RWPE2 (cell line): ENCODE measurements around the gene BMP6.
A peak's percentile ranks its signal among the peaks of the same experiment; 100 is the strongest.

Source experiments
- ATAC-seq: fragments of 200-7000 bp; cut with Tn5 transposase; 3 replicates; pipeline ENCODE4 v1.9.1; 2021; ENCODE audit warnings: low read depth
- DNase-seq: peaks from one replicate; pipeline ENCODE4 v3.0.0-alpha.2; 2020; ENCODE audit warnings: low spot score
- H3K27ac ChIP-seq: fragments of 450-650 bp; 2 replicates; pipeline ENCODE4 v1.5.1; 2017; ENCODE audit warnings: mild to moderate bottlenecking; ENCODE audit not compliant: poor library complexity, severe bottlenecking
- H3K27me3 ChIP-seq: fragments of 250-450 bp; sonication (Bioruptor Pico); 2 replicates; pipeline ENCODE4 v1.5.1; 2021; ENCODE audit warnings: mild to moderate bottlenecking, moderate library complexity; ENCODE audit not compliant: insufficient read depth, poor library complexity, severe bottlenecking
- H3K36me3 ChIP-seq: fragments of 250-450 bp; sonication (Bioruptor Pico); 2 replicates; pipeline ENCODE4 v1.5.1; 2020; ENCODE audit warnings: low read depth, mild to moderate bottlenecking, moderate library complexity
- H3K4me1 ChIP-seq: fragments of 250-450 bp; sonication (Bioruptor Pico); 2 replicates; pipeline ENCODE4 v1.5.1; 2021; ENCODE audit warnings: mild to moderate bottlenecking, moderate library complexity; ENCODE audit not compliant: insufficient read depth, poor library complexity, severe bottlenecking
- H3K4me3 ChIP-seq: fragments of 250-450 bp; sonication (Bioruptor Pico); 2 replicates; pipeline ENCODE4 v1.5.1; 2021; ENCODE audit warnings: mild to moderate bottlenecking, moderate library complexity; ENCODE audit not compliant: severe bottlenecking
- H3K9me3 ChIP-seq: fragments of 250-450 bp; sonication (Bioruptor Pico); 2 replicates; pipeline ENCODE4 v1.5.1; 2021; ENCODE audit warnings: mild to moderate bottlenecking, moderate library complexity; ENCODE audit not compliant: severe bottlenecking
- CTCF ChIP-seq: fragments of 450-650 bp; IDR thresholded peaks from one replicate; pipeline ENCODE4 v1.5.1; 2017; ENCODE audit warnings: mild to moderate bottlenecking, moderate library complexity; ENCODE audit not compliant: poor library complexity, severe bottlenecking

The BMP6 gene

GRCh38 chr6:7727086-7727945, 1.4 kb downstream of the BMP6 start:
- DNase-seq (no peak), ATAC-seq (no peak)
- TF ChIP-seq CTCF: no peak
- Histone ChIP-seq H3K27ac (no peak overlapping the region), H3K27me3 (peaks cover 52% of the 10 kb centered on the region), H3K4me1 (peaks cover 13% of the 10 kb centered on the region), H3K36me3 (no peaks in the 10 kb centered on the region), H3K9me3 (no peaks in the 10 kb centered on the region), H3K4me3 (peak overlapping the region; percentile 33)

GRCh38 chr6:7727946-7728854, 2.3 kb downstream of the BMP6 start:
- peak overlapping the region; percentile 33 for H3K4me3 ChIP-seq
- peaks cover 51% of the 10 kb centered on the region for H3K27me3 ChIP-seq
- H3K9me3 ChIP-seq: no peaks in the 10 kb centered on the region
- no peak for ATAC-seq
- no peaks in the 10 kb centered on the region for H3K36me3 ChIP-seq
- peaks cover 10% of the 10 kb centered on the region for H3K4me1 ChIP-seq
- no peak for DNase-seq
- no peak overlapping the region for H3K27ac ChIP-seq
- no peak for TF ChIP-seq CTCF

GRCh38 chr6:7728855-7729590, 3.1 kb downstream of the BMP6 start:
- Histone ChIP-seq H3K27ac (no peak overlapping the region), H3K4me3 (no peak overlapping the region), H3K27me3 (peaks cover 42% of the 10 kb centered on the region), H3K36me3 (no peaks in the 10 kb centered on the region), H3K9me3 (no peaks in the 10 kb centered on the region), H3K4me1 (peaks cover 10% of the 10 kb centered on the region)
- no peak for ATAC-seq
- DNase-seq: no peak
- no peak for TF ChIP-seq CTCF

- Histone ChIP-seq H3K4me3 (no peak overlapping the region), H3K4me1 (peaks cover 10% of the 10 kb centered on the region), H3K27me3 (peaks cover 31% of the 10 kb centered on the region), H3K9me3 (no peaks in the 10 kb centered on the region), H3K27ac (no peak overlapping the region), H3K36me3 (no peaks in the 10 kb centered on the region)
- no peak for ATAC-seq
- no peak for DNase-seq
- TF ChIP-seq CTCF: no peak
Observed at GRCh38 chr6:7730001-7730783, 4.3 kb downstream of the BMP6 start.
